Adrenal gland (tissue), 12 donors: ENCODE results near the gene CD244. TPM values are rescaled to one million over a fixed set of nuclear protein-coding genes. Genes with fewer than 3 reads are reported as not detected.

Source experiments
- DNase-seq, 7 donors: peaks; one replicate each; pipeline ENCODE4 v3.0.0-alpha.2; 2019 to 2020
- H3K27ac ChIP-seq, 5 donors: fragments of 200-600 bp; sonication (generic) in 4 of 5; 1 replicate in 3 of 5; 2 replicates in 2 of 5; pipeline versions ENCODE4 v1.5.1 to v1.8.0; 2016 to 2020; ENCODE audit warnings: mild to moderate bottlenecking in 1 of 5
- H3K27me3 ChIP-seq: fragments of 200-600 bp; 2 replicates; pipeline ENCODE4 v1.8.0; 2021
- H3K36me3 ChIP-seq, 2 donors: fragments of 200-600 bp; replicated peaks in 1 of 2; 1 replicate in 1 of 2; 2 replicates in 1 of 2; pipeline versions ENCODE4 v1.5.1 to v1.8.0; 2018 to 2022
- H3K4me1 ChIP-seq, 2 donors: fragments of 200-600 bp; replicated peaks in 1 of 2; 1 replicate in 1 of 2; 2 replicates in 1 of 2; pipeline versions ENCODE4 v1.5.1 to v1.8.0; 2018 to 2021
- H3K4me3 ChIP-seq, 4 donors: fragments of 200-600 bp; sonication (generic) in 3 of 4; one replicate each; pipeline ENCODE4 v1.5.1; 2016 to 2018
- H3K9me3 ChIP-seq, 3 donors: fragments of 200-600 bp; sonication (generic) in 1 of 3; replicated peaks in 1 of 3; 1 replicate in 2 of 3; 2 replicates in 1 of 3; pipeline versions ENCODE4 v1.5.1 to v1.8.0; 2016 to 2021
- CTCF ChIP-seq, 6 experiments: fragments of 450-650 bp in 4 of 6; fragments of 200-600 bp in 2 of 6; sonication (generic) in 1 of 6; IDR thresholded peaks; 1 replicate in 5 of 6; 2 replicates in 1 of 6; pipeline versions ENCODE4 v1.5.1 to v1.8.0; 2016 to 2021; ENCODE audit warnings: antibody characterized with exemption in 6 of 6, mild to moderate bottlenecking in 2 of 6, moderate library complexity in 1 of 6
- POLR2A ChIP-seq, 2 donors: fragments of 450-650 bp; IDR thresholded peaks; one replicate each; pipeline ENCODE4 v1.6.1; 2017; ENCODE audit warnings: antibody characterized with exemption in 2 of 2, mild to moderate bottlenecking in 2 of 2, moderate library complexity in 1 of 2
- WGBS, 4 donors: extraction: QIAGEN DNeasy Blood & Tissue Kit in 2 of 4; methylation state at CpG; one replicate each; pipeline versions ENCODE4 v1.1.5 to v1.1.7; 2013 to 2017; 5-methylcytosine and 5-hydroxymethylcytosine counted together
- intact Hi-C, 2 donors: fragments of 100-400 bp; cut with DNase I; formaldehyde crosslinking; loops; one replicate each; pipeline versions ENCODE4 v1.14.1 to v1.15.0; 2022 to 2023
- polyA plus RNA-seq, 3 donors: library from polyadenylated mRNA; stranded (reverse); fragments of 200-250 nt in 2 of 3; fragments of 350-450 nt in 1 of 3; fragmentation: Illumina TruSeq in 1 of 3; extraction: RNeasy Lipid Tissue Mini Kit (QIAGEN cat#74804) in 1 of 3; gene quantifications; one replicate each; pipeline ENCODE4 v1.2.3, GENCODE V29; 2013 to 2014
- total RNA-seq, 9 donors: library from RNA; depleted of rRNA in 4 of 9; stranded (reverse); fragments of >200 nt in 4 of 9; fragments of 120-200 nt in 1 of 9; fragmentation: NEBNext Ultra II Directional in 1 of 9; extraction: Animal tissue kit (Norgen Biotek cat#: 25700) in 1 of 9; gene quantifications; one replicate each; pipeline versions ENCODE4 v1.1.0 to v1.2.4, GENCODE V29; 2013 to 2023
- donor health status: healthy with polysubstance abuse.
- donor health status: Bipolar disorder and iron deficiency.
- donor health status: DM: yes; HTN: yes; CAD: no.
- donor health status: DM: no; HTN: no; CAD: no.
- donor health status: DM: no; HTN: no; CAD: no.
- donor health status: DM: yes; HTN: yes; CAD: no.

Gene CD244
- total and polyA plus RNA-seq, 12 donors, result 0.15 to 1.4 (median 0.28) TPM; not detected in 1

GRCh38 chr1:160850541-160850940, 12.1 kb downstream of the CD244 start:
- intact Hi-C loops, result no loop called here
- 71 to 74% (median 72%) methylated on average over 5 of the region's 5 CpGs for WGBS, 4 donors
- Histone ChIP-seq H3K4me1 (no peaks in the 10 kb centered on the region), H3K27ac (no peak overlapping the region), H3K36me3 (no peaks in the 10 kb centered on the region), H3K27me3 (no peaks in the 10 kb centered on the region), H3K4me3 (no peak overlapping the region), H3K9me3 (no peaks in the 10 kb centered on the region)
- no peak for DNase-seq
- TF ChIP-seq CTCF (IDR thresholded peaks at IDR 0.05) (no peak), POLR2A (IDR thresholded peaks at IDR 0.05) (no peak)

- intact Hi-C loops, result no loop called here
- TF ChIP-seq POLR2A (IDR thresholded peaks at IDR 0.05) (no peak), CTCF (IDR thresholded peaks at IDR 0.05) (no peak)
- Histone ChIP-seq H3K9me3 (no peaks in the 10 kb centered on the region), H3K36me3 (no peaks in the 10 kb centered on the region), H3K4me1 (no peaks in the 10 kb centered on the region), H3K27ac (no peak overlapping the region), H3K27me3 (no peaks in the 10 kb centered on the region), H3K4me3 (no peak overlapping the region)
- DNase-seq, result no peak
- 80 to 88% (median 87%) methylated on average over 12 of the region's 12 CpGs for WGBS, 4 donors
Measured at GRCh38 chr1:160846281-160846680, 16.4 kb downstream of the CD244 start.

- DNase-seq, result no peak
- Histone ChIP-seq H3K9me3 (no peaks in the 10 kb centered on the region), H3K27ac (no peak overlapping the region), H3K4me1 (no peaks in the 10 kb centered on the region), H3K4me3 (no peak overlapping the region), H3K27me3 (no peaks in the 10 kb centered on the region), H3K36me3 (no peaks in the 10 kb centered on the region)
- 73 to 76% (median 76%) methylated on average over 12 of the region's 12 CpGs for WGBS, 4 donors
- intact Hi-C loops, result no loop called here
- TF ChIP-seq CTCF (IDR thresholded peaks at IDR 0.05) (no peak), POLR2A (IDR thresholded peaks at IDR 0.05) (no peak)
Measured at GRCh38 chr1:160844447-160845232, 18.0 kb downstream of the CD244 start.

GRCh38 chr1:160841079-160841478, 21.6 kb downstream of the CD244 start:
- H3K27me3 ChIP-seq, result no peaks in the 10 kb centered on the region
- DNase-seq, result no peak
- H3K4me1 ChIP-seq, result no peaks in the 10 kb centered on the region
- intact Hi-C loops, result no loop called here
- WGBS, 4 donors, result 88 to 100% (median 95%) methylated on average over 1 to 4 of the region's 4 CpGs
- H3K9me3 ChIP-seq, result no peaks in the 10 kb centered on the region
- TF ChIP-seq POLR2A (IDR thresholded peaks at IDR 0.05) (no peak), CTCF (IDR thresholded peaks at IDR 0.05) (no peak)
- no peak overlapping the region for H3K27ac ChIP-seq
- H3K36me3 ChIP-seq, result no peaks in the 10 kb centered on the region
- no peak overlapping the region for H3K4me3 ChIP-seq
